Measurements from ENCODE around the gene PRKCA.

Gene PRKCA

GRCh38 chr17:66425756-66426396 lies 123.5 kb downstream of the PRKCA start:
- H3K9ac ChIP-seq (ENCODE audit: low read depth, low read length): no peak overlapping the region
- H3K9me3 ChIP-seq (replicated peaks; ENCODE audit: low read length): no peaks in the 10 kb centered on the region
- no peaks in the 10 kb centered on the region for H3K36me3 ChIP-seq (ENCODE audit: insufficient read depth, low read length)
- peaks cover 17% of the 10 kb centered on the region for H3K4me1 ChIP-seq (ENCODE audit: control insufficient read depth, insufficient read depth, low read length)
- H3K4me3 ChIP-seq (ENCODE audit: low read length): no peak overlapping the region
- no peaks in the 10 kb centered on the region for H3K27me3 ChIP-seq (ENCODE audit: control insufficient read depth, insufficient read depth, low read length)
- no peak overlapping the region for H3K4me2 ChIP-seq (ENCODE audit: low read length)

- Histone ChIP-seq H3K4me2 (ENCODE audit: low read length) (no peak overlapping the region), H3K9ac (ENCODE audit: low read depth, low read length) (no peak overlapping the region)
These were observed 124.1 kb downstream of the PRKCA start for GRCh38 chr17:66426397-66427033.

GRCh38 chr17:66427134-66427533 lies 124.7 kb downstream of the PRKCA start:
- Histone ChIP-seq H3K9ac (ENCODE audit: low read depth, low read length) (no peak overlapping the region), H3K4me2 (ENCODE audit: low read length) (no peak overlapping the region), H3K4me1 (ENCODE audit: control insufficient read depth, insufficient read depth, low read length) (peaks cover 22% of the 10 kb centered on the region), H3K27me3 (ENCODE audit: control insufficient read depth, insufficient read depth, low read length) (no peaks in the 10 kb centered on the region), H3K9me3 (replicated peaks; ENCODE audit: low read length) (no peaks in the 10 kb centered on the region), H3K36me3 (ENCODE audit: insufficient read depth, low read length) (no peaks in the 10 kb centered on the region), H3K4me3 (ENCODE audit: low read length) (no peak overlapping the region)

More at GRCh38 chr17:66426397-66427033, 124.1 kb downstream of the PRKCA start:
- H3K4me1 ChIP-seq (ENCODE audit: control insufficient read depth, insufficient read depth, low read length): peaks cover 23% of the 10 kb centered on the region
- no peaks in the 10 kb centered on the region for H3K9me3 ChIP-seq (replicated peaks; ENCODE audit: low read length)
- H3K36me3 ChIP-seq (ENCODE audit: insufficient read depth, low read length): no peaks in the 10 kb centered on the region
- no peak overlapping the region for H3K4me3 ChIP-seq (ENCODE audit: low read length)
- no peaks in the 10 kb centered on the region for H3K27me3 ChIP-seq (ENCODE audit: control insufficient read depth, insufficient read depth, low read length)

- no peaks in the 10 kb centered on the region for H3K36me3 ChIP-seq (ENCODE audit: insufficient read depth, low read length)
- no peak overlapping the region for H3K4me2 ChIP-seq (ENCODE audit: low read length)
- H3K9me3 ChIP-seq (replicated peaks; ENCODE audit: low read length): no peaks in the 10 kb centered on the region
- no peaks in the 10 kb centered on the region for H3K27me3 ChIP-seq (ENCODE audit: control insufficient read depth, insufficient read depth, low read length)
- peaks cover 28% of the 10 kb centered on the region for H3K4me1 ChIP-seq (ENCODE audit: control insufficient read depth, insufficient read depth, low read length)
- H3K9ac ChIP-seq (ENCODE audit: low read depth, low read length): no peak overlapping the region
- H3K4me3 ChIP-seq (ENCODE audit: low read length): no peak overlapping the region
These were observed 127.3 kb downstream of the PRKCA start for GRCh38 chr17:66429680-66430079.

GRCh38 chr17:66430846-66431795 lies 128.7 kb downstream of the PRKCA start:
- peak overlapping the region; percentile 70 for H3K4me2 ChIP-seq (ENCODE audit: low read length)
- H3K4me3 ChIP-seq (ENCODE audit: low read length): peak overlapping the region; percentile 51
- no peaks in the 10 kb centered on the region for H3K36me3 ChIP-seq (ENCODE audit: insufficient read depth, low read length)
- H3K27me3 ChIP-seq (ENCODE audit: control insufficient read depth, insufficient read depth, low read length): no peaks in the 10 kb centered on the region
- H3K9ac ChIP-seq (ENCODE audit: low read depth, low read length): peak overlapping the region; percentile 47
- H3K9me3 ChIP-seq (replicated peaks; ENCODE audit: low read length): no peaks in the 10 kb centered on the region
- peaks cover 28% of the 10 kb centered on the region for H3K4me1 ChIP-seq (ENCODE audit: control insufficient read depth, insufficient read depth, low read length)

- Histone ChIP-seq H3K27me3 (ENCODE audit: control insufficient read depth, insufficient read depth, low read length) (no peaks in the 10 kb centered on the region), H3K9me3 (replicated peaks; ENCODE audit: low read length) (no peaks in the 10 kb centered on the region), H3K4me1 (ENCODE audit: control insufficient read depth, insufficient read depth, low read length) (peaks cover 28% of the 10 kb centered on the region), H3K4me2 (ENCODE audit: low read length) (peak overlapping the region; percentile 70), H3K9ac (ENCODE audit: low read depth, low read length) (peak overlapping the region; percentile 47), H3K4me3 (ENCODE audit: low read length) (peak overlapping the region; percentile 51), H3K36me3 (ENCODE audit: insufficient read depth, low read length) (no peaks in the 10 kb centered on the region)
These were observed 129.5 kb downstream of the PRKCA start for GRCh38 chr17:66431910-66432309.

- Histone ChIP-seq H3K4me2 (ENCODE audit: low read length) (peak overlapping the region; percentile 70), H3K4me3 (ENCODE audit: low read length) (peak overlapping the region; percentile 34), H3K9ac (ENCODE audit: low read depth, low read length) (peak overlapping the region; percentile 5), H3K4me1 (ENCODE audit: control insufficient read depth, insufficient read depth, low read length) (peaks cover 30% of the 10 kb centered on the region), H3K27me3 (ENCODE audit: control insufficient read depth, insufficient read depth, low read length) (no peaks in the 10 kb centered on the region), H3K36me3 (ENCODE audit: insufficient read depth, low read length) (no peaks in the 10 kb centered on the region), H3K9me3 (replicated peaks; ENCODE audit: low read length) (no peaks in the 10 kb centered on the region)
These were observed 130.1 kb downstream of the PRKCA start for GRCh38 chr17:66432411-66432957.

GRCh38 chr17:66432996-66433551 lies 130.7 kb downstream of the PRKCA start:
- Histone ChIP-seq H3K9me3 (replicated peaks; ENCODE audit: low read length) (no peaks in the 10 kb centered on the region), H3K36me3 (ENCODE audit: insufficient read depth, low read length) (no peaks in the 10 kb centered on the region), H3K4me2 (ENCODE audit: low read length) (no peak overlapping the region), H3K4me1 (ENCODE audit: control insufficient read depth, insufficient read depth, low read length) (peaks cover 30% of the 10 kb centered on the region), H3K9ac (ENCODE audit: low read depth, low read length) (no peak overlapping the region), H3K4me3 (ENCODE audit: low read length) (no peak overlapping the region), H3K27me3 (ENCODE audit: control insufficient read depth, insufficient read depth, low read length) (no peaks in the 10 kb centered on the region)

- Histone ChIP-seq H3K9me3 (replicated peaks; ENCODE audit: low read length) (no peaks in the 10 kb centered on the region), H3K9ac (ENCODE audit: low read depth, low read length) (no peak overlapping the region), H3K27me3 (ENCODE audit: control insufficient read depth, insufficient read depth, low read length) (no peaks in the 10 kb centered on the region), H3K4me2 (ENCODE audit: low read length) (no peak overlapping the region), H3K36me3 (ENCODE audit: insufficient read depth, low read length) (no peaks in the 10 kb centered on the region), H3K4me1 (ENCODE audit: control insufficient read depth, insufficient read depth, low read length) (peaks cover 30% of the 10 kb centered on the region), H3K4me3 (ENCODE audit: low read length) (no peak overlapping the region)
These were observed 132.8 kb downstream of the PRKCA start for GRCh38 chr17:66435182-66435581.

- H3K4me1 ChIP-seq (ENCODE audit: control insufficient read depth, insufficient read depth, low read length): peaks cover 22% of the 10 kb centered on the region
- no peak overlapping the region for H3K9ac ChIP-seq (ENCODE audit: low read depth, low read length)
- no peak overlapping the region for H3K4me2 ChIP-seq (ENCODE audit: low read length)
- no peaks in the 10 kb centered on the region for H3K36me3 ChIP-seq (ENCODE audit: insufficient read depth, low read length)
- no peak overlapping the region for H3K4me3 ChIP-seq (ENCODE audit: low read length)
- no peaks in the 10 kb centered on the region for H3K27me3 ChIP-seq (ENCODE audit: control insufficient read depth, insufficient read depth, low read length)
- H3K9me3 ChIP-seq (replicated peaks; ENCODE audit: low read length): no peaks in the 10 kb centered on the region
These were observed 134.2 kb downstream of the PRKCA start for GRCh38 chr17:66436631-66437030.

- no peaks in the 10 kb centered on the region for H3K36me3 ChIP-seq (ENCODE audit: insufficient read depth, low read length)
- no peaks in the 10 kb centered on the region for H3K9me3 ChIP-seq (replicated peaks; ENCODE audit: low read length)
- no peaks in the 10 kb centered on the region for H3K27me3 ChIP-seq (ENCODE audit: control insufficient read depth, insufficient read depth, low read length)
- H3K4me2 ChIP-seq (ENCODE audit: low read length): no peak overlapping the region
- H3K9ac ChIP-seq (ENCODE audit: low read depth, low read length): no peak overlapping the region
- no peak overlapping the region for H3K4me3 ChIP-seq (ENCODE audit: low read length)
- peaks cover 14% of the 10 kb centered on the region for H3K4me1 ChIP-seq (ENCODE audit: control insufficient read depth, insufficient read depth, low read length)
These were observed 135.1 kb downstream of the PRKCA start for GRCh38 chr17:66437476-66438026.
